SHP77 treated with DMSO at 0.1 percent for 48 hours (cell line): ENCODE results near the gene SLC7A8.
"Not testable (repeated sequence)": the region's sequence is repeated elsewhere in the genome, so short reads cannot be mapped to it uniquely, and the experiment has no call there.

ENCODE experiments used
- DNase-seq: peaks from one replicate; lab custom pipeline; 2025; lab: John Stamatoyannopoulos, UW

SLC7A8 gene

DNA sequence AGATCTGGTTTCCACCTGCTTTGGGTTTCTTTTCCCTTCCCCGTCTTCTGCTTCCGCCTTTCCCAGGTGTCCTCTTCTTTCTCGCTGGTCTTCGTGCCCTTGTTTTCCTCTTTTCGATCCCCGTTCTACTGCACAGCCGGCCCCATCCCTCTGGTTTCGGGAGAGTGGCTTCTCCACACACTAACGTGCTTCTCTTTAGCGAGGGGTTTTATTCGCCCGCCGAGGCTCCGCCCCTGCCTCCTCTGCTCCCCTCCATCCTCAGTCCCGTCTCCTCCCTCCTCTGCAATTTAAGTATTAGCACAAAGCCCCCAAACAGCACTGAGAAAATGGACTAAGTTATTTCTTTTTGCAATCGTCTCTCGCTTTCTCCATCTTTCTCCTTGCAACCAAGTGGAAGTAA, at the start of gene SLC7A8:
TSS of gene SLC7A8 (minus strand) at position 182 of the 400 bp plus-strand sequence. CDS start 746 bp downstream, outside the sequence.
- DNase-seq, result no peak

DNA sequence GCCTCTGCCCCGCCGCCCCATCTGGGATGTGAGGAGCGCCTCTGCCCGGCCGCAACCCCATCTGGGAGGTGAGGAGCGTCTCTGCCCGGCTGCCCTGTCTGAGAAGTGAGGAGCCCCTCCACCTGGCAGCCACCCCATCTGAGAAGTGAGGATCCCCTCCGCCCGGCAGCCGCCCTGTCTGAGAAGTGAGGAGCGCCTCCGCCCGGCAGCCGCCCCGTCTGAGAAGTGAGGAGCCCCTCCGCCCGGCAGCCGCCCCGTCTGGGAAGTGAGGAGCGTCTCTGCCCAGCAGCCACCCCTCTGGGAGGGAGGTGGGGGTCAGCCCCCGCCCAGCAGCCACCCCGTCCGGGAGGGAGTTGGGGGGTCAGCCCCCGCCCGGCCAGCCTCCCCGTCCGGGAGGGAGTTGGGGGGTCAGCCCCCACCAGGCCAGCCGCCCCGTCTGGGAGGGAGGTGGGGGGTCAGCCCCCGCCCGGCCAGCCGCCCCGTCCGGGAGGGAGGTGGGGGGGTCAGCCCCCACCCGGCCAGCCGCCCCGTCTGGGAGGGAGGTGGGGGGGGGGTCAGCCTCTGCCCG, 48.9 kb upstream of the SLC7A8 start:
- not testable (repeated sequence) for DNase-seq

DNA sequence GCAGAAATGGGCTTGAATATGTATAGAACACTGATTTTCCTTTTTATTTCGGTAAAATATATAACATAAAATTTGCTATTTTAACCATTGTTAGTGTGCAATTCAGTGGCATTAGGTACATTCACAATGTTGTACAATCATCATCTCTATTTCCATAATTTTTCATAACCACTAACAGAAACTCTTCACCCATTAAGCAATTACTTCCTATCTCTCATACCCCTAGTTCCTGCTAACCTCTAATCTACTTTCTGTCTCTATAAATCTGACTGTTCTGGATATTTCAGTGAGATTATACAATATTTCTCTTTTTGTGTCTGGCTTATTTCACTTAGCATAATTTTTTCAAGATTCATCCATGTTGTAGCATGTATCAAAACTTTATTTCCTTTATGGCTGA, 45.4 kb upstream of the SLC7A8 start:
- DNase-seq, result no peak

DNA sequence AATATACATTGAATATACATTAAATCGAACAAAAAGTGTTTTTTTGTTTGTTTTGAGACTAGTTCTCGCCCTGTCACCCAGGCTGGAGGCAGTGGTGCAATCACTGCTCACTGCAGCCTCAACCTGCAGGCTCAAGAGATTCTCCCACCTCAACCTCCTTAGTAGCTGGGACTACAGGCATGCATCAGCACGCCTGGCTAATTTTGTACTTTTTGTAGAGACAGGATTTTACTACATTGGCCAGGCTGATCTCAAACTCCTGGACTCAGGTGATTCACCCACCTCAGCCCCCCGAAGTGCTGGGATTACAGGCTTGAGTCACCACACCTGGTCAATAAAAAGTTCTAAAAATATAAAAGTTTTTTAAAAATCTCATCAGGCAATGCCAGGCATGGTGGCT, 44.1 kb upstream of the SLC7A8 start:
- no peak for DNase-seq

DNA sequence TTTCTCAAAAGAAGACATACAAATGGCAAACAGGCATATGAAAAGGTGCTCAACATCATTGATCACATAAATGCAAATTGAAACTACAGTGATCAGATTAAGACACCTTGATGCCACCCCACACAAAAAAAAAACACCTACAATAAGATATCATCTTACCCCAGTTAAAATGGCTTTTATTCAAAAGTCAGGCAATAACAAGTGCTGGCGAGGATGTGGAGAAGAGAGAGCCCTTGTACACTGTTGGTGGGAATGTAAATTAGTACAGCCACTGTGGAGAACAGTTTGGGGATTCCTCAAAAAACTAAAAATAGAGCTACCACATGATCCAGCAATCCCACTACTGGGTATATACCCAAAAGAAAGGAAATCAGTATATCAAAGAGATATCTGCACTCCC, 41.5 kb upstream of the SLC7A8 start:
- not testable (repeated sequence) for DNase-seq

DNA sequence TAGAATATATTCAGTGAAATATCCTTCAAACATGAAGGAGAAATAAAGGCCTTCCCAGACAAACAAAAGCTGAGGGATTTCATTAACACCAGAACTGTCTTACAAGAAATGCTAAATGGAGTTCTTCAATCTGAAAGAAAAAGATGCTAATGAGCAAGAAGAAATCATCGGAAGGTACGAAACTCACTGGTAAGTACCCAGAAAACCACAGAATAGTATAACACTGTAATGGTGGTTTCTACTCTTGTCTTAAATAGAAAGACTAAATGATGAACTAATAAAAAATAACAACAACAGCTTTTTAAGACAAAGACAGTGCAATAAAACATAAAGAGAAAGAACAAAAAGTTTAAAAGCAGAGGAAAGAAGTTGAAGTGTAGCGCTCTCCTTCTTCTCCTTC, 35.6 kb upstream of the SLC7A8 start:
- no peak for DNase-seq

DNA sequence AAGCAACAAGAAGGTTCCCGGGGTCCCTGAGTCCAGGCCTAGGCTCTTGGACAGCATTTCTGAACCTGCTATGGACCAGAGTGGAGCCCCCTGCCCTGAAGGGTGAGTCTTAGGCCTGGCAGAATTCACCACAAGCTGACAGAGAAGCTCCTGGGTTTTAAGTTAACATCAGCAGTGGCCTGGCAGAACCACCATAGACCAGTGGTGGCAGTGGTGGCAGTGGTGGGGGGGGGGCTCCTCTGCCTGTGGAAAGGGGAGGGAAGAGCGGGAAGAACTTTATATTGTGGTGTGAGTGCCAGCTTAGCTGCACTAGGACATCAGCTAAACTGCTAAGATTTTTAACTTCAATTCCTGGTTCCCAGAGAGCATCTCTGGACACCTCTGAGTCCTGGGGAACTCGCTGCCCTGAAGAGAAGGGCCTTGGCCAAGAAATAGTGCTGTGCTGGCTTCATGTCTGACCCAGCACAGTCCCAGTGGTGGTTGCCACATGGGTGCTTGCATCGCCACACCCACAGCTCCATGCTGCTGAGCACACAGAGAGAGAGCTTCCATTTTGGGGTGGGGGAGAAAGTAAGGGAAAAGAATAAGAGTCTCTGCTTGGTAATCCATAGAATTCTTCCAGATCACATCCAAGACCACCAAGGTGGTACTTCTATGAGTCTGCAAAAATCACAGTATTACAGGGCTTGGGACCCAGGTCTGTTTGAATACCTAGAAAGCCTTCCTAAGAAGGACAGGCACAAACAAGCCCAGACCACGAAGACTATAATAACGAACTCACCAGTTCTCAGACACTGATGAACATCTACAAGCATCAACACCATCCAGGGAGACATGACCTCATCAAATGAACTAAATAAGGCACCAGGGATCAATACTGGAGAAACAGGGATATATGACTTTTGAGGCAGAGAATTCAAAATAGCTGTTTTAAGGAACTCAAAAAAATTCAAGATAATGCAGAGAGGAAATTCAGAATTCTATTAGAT, 33.9 kb upstream of the SLC7A8 start:
- DNase-seq, result no peak

DNA sequence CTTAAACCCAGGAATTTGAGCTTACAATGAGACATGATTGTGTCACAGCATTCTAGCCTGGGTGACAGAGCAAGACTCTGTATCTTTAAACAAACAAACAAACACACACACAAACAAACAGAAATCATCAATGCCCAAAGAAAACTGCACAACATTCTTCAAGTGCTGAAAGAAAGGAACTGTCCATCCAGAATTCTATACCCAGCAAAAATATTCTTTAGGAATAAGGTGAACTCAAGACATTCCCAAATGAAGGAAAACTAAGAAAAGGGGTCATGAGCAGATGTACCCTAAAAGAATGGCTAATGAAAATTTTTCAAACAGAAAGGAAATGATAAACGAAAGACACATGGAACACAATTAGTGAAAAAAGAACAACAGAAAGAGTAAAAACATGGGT, 32.0 kb upstream of the SLC7A8 start:
- DNase-seq, result no peak

DNA sequence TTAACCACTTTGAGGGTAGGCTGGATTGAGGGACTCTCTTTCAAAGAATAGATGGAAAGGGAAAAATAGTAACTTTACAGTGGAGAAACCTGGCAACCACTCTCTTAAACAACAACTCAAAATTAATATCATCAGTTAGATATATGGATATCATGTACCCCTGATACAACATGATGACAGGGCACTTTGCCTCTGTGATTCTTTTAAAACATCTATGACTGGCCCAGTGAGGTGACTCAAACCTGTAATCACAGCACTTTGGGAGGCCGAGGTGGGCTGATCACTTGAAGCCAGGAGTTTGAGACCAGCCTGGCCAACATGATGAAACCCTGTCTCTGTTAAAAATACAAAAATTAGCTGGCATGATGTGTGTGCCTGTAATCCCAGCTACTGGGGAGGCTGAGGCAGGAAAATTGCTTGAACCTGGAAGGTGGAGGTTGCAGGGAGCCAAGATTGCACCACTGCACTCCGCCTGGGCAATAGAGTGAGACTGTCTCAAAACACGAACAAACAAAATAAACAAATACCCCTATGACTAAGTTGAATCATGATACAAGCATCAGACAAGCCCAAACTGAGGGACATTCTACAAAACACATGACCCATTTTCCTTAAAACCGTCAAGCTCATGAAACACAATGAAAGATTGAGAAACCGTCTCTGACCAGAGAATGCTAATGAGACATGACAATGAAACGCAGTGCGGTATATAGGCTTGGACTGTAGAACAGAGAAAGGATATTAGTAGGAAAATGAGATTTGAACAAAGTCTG, 26.4 kb upstream of the SLC7A8 start:
- DNase-seq, result no peak

DNA sequence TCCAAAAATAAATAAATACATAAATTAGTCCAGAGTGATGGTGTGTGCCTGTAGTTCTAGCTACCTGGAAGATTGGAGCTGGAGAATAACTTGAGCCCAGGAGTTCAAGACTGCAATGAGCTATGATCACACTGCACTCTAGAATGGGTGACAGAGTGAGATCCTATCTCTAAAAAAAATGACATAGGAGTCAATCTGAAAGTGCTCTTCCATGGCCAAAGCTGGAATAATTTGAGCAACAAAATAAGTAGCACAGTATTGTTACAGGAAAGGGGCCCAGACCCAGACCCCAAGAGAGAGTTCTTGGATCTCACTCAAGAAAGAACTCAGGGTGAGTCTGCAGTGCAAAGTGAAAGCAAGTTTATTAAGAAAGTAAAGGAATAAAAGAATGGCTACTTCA, 24.9 kb upstream of the SLC7A8 start:
- DNase-seq, result no peak

DNA sequence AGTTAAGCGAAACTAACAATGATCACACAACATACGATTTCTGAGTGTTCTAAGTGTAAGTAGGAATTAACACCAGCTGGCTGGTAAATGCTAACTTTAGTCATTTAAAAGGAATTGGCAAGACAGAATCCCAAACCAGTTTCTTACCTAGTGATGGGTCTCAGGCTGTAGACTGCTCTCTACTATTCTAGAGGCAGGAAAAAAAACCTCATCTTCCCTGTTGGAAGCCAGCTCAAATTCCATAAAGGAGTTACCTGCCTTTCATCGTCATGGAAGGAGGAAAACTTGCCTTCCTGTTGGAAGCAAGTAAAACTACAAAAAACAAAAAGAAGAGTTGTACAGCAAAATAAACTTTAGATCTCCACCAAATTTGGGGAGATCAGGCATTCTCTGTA, 23.7 kb upstream of the SLC7A8 start:
- DNase-seq, result no peak

DNA sequence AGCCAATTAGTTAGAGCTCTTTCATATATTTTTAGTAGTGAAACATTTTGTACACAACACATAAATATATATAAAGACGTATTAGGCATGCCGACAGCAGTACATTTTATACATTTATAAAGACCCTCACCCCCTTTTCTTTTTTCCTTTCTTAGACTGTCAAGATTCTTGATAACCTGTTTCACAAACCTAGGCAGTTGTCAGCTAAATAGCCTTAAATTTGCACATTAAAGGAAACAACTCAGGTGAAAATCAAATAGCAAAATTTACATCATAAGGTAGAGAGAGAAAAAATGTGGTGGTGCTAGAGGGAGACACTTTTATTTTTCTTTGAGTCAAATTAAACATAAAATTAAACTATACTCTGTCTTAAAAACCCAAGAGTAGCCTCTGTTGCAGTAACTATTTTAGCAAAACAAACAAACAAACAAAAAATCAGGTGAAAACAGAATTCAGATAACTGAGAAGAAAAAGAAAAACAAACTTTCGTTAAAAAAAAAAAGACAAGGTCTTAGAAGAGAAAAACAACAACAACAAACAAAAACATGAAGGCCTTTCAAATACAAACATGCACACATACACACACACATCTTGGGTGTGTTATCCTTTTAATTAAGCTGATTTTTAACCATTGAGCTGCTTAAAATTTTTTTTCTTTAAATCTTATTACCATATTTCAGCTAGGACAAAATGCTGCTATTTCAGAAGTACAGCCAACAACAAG, 23.1 kb upstream of the SLC7A8 start:
- DNase-seq, result no peak

DNA sequence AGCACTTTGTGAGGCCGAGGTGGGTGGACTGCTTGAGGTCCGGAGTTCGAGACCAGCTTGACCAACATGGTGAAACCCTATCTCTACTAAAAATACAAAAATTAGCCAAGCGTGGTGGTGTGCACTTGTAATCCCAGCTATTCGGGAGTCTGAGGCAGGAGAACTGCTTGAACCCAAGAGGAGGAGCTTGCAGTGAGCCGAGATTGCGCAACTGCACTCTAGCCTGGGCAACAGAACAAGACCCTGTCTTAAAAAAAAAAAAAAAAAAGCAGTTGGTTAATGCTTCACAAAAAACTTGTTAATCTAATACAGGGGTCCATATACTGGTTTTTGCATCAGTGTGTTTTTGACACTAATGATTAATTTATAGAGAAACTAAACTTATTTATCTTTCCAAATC, 18.5 kb upstream of the SLC7A8 start:
- DNase-seq, result no peak

DNA sequence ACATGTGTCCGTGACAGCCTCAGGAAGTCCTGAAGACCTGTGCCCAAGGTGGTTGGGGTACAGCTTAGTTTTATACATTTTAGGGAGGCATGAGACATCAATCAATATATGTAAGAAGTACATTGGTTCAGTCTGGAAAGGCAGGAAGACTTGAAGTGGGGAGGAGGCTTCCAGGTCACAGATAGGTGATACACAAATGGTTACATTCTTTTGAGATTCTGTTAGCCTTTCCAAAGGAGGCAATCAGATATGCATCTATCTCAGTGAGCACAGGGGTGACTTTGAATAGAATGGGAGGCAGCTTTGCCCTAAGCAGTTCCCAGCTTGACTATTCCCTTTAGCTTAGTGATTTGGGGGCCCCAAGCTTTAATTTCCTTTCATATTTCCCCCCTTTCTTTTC, 15.7 kb upstream of the SLC7A8 start:
- DNase-seq, result not testable (repeated sequence)

DNA sequence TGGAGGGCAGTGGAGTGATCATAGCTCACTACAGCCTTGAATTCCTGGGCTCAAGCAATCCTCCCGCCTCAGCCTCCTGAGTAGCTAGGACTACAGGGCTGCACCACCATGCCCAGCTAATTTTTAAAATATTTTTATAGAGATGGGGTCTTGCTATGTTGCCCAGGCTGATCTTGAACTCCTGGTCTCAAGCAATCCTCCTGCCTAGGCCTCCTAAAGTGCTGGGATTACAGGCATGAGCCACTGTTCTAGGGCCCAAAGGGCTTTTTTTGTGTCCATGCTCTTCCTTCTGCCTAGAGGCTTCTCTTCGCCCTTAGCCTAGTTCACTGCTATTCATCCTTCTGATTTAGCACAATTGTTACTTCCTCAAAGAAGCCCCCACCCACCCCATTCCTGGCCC, 13.0 kb upstream of the SLC7A8 start:
- DNase-seq, result not testable (repeated sequence)

DNA sequence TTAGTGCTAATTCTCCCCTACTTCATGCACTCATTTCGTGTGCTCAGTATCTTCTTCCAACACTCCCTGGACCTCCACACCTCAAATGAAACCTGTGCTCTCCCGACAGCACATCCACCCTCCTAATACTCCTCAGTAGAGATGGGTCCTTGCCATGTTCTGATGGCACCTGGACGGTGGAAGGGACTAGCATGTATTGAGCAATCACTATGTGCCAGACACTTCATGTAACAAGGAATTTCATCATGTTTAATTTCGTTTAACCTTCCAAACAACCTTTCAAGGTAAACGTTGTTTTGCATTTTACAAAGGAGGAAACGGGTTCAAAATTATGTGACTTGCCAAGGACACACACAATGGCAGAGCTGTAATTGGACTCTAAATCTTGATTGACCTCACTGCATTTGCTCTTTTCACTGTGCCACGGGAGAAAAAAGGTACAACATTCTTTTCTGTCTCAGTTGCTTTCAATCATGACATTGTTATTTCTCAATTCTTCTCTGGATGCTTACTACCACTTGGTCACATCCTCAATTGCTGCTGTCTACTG, 12.2 kb upstream of the SLC7A8 start:
- no peak for DNase-seq

DNA sequence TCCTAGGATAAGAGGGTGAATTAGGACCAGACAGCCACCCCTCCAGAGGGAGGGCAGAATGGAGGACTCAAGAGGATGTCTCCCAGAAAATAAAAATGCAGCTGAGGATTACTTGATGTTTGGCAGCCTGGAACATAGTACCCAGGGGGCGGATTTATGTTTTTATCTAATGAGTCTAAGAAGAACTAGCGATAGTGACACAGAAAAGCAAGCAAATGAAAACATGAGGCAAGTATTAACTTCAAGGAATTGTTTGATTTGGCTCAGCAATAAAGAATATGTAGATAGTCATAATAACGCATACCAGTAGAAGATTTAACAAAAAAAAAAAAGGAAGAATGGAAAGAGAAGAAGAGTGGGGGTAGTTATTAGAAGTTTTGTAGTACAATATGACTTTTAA, 10.0 kb upstream of the SLC7A8 start:
- no peak for DNase-seq

DNA sequence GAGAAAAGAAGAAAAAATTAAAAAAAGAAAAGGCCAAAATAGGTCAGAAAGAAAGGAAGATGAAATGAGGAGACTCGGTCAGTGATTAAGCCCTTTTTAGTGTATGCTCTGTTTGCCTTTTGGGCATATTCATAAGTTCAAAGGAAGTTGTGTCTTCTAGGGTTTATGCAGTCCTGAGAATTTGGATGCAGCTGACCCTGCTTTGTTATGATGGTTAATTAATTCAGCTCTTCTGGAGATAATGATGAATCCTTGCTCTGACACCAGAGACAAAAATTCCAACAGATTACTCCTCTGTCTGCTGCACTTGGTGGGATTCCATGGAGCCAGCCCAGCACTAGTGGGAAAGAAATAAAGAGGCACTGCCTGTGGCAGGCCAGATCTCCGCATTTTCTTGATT, 4.5 kb upstream of the SLC7A8 start:
- DNase-seq, result no peak

DNA sequence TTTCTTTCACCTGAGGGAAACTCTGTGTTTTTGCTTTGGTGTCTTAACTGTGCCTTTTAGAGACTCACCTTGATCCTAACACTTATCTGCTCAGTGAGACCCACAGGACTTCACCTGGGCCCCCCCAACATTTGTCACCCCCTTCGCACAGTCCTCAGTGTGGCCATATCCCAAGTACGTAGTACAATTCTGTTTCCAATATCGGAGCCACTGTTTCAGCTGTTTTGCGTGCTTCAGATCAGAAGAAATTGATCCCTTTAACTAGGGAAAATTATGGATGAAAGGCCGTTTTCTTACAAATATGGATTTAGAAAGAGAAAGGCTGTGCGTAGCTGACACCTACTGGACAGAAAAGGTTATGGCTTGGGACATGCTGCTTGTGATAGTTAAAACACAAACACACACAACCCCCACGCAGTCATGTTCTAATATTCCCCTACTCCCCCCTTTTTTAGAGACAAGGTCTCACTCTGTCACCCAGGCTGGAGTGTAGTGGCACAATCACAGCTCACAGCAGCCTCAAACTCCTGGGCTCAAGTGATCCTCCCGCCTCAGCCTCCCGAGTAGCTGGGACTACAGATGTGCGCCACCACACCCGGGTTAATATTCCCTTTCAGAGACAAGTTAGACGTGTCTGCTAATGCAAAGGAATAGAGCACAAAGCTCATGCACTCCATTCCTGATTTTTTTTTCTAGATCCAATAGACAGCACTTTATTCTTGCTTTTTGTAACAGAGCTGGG, 3.6 kb upstream of the SLC7A8 start:
- peak; percentile 46 for DNase-seq

DNA sequence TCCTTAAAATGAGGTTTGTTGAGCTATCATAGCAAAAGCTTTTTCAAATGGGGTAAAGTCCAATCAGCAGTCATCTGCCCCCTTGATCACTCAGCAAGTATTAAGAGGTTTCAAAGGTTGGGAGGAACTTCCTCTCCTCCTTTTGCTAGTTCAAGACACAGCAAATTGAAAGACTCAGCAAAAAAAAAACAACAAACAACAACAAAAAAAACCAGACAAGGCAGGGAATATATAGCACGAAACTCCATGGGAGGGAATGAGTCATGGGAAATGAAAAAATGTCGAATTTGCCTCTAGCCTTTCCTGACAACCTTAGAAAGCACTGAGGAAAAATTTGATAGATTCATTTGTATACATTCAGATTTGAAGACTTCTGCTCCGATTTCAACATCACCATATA, 1.6 kb upstream of the SLC7A8 start:
- no peak for DNase-seq

DNA sequence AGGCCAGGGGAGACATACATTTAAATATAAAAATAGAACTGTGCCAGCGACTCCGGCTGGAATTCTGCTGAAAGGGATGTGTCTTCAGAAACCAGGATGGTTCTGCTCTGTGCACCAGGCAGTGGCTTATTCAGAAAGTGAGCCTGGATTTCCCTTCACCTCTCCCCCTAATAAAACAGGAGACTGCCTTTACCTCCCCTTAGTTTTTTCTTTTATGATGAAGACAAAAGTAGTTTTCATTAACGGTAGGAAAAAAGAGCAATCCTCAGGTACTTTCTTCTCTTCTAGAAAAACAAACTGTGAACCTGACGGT, 346 bp downstream of the SLC7A8 start:
- DNase-seq, result no peak
